ENCODE data around the gene FUT3.

FUT3 gene

GRCh38 chr19:5839065-5840017 is 11.9 kb downstream of the FUT3 start, which contains the start of gene FUT6:
TSS of gene FUT6 (minus strand) at chr19:5839702. CDS start at chr19:5832567, 7,135 bp downstream.
- no peak within 1 kb of the TSS for H3K9ac ChIP-seq (ENCODE audit: low read length)
- no peak within 1 kb of the TSS for H2AFZ ChIP-seq (ENCODE audit: low read length)
- peaks cover 4% of the 10 kb centered on the region; the same call in 1 of the 2 replicates for H3F3A ChIP-seq (ENCODE audit: insufficient read depth, low read length)
- no peak within 1 kb of the TSS for H3K4me2 ChIP-seq (ENCODE audit: low read length)
- no peak within 1 kb of the TSS for H3K4me3 ChIP-seq (ENCODE audit: low read depth, low read length, poor library complexity, severe bottlenecking)
- no peaks in the 10 kb centered on the region for H4K20me1 ChIP-seq (ENCODE audit: insufficient read depth, low read length)
- no peaks in the 10 kb centered on the region for H3K79me2 ChIP-seq (ENCODE audit: insufficient read depth, low read length)
- no peaks in the 10 kb centered on the region for H3K9me3 ChIP-seq (ENCODE audit: low read length)
- no peak for TF ChIP-seq EZH2 (IDR thresholded peaks at IDR 0.05; ENCODE audit: borderline replicate concordance, low read length)
- TF ChIP-seq CTCF (IDR thresholded peaks at IDR 0.05; ENCODE audit: low read length), result no peak
- H3K27ac ChIP-seq (ENCODE audit: low read depth, low read length, poor library complexity, severe bottlenecking), result no peak within 1 kb of the TSS
- no peaks in the 10 kb centered on the region for H3K36me3 ChIP-seq (ENCODE audit: insufficient read depth, low read length)
- no peaks in the 10 kb centered on the region for H3K27me3 ChIP-seq (ENCODE audit: insufficient read depth, low read length)
- no peaks in the 10 kb centered on the region for H3K9me2 ChIP-seq (ENCODE audit: low read depth, low read length)
- no peaks in the 10 kb centered on the region for H3K4me1 ChIP-seq (ENCODE audit: insufficient read depth, low read length, severe bottlenecking)

GRCh38 chr19:5838353-5839064 is 12.7 kb downstream of the FUT3 start:
- Histone ChIP-seq H3F3A (ENCODE audit: insufficient read depth, low read length) (peaks cover 4% of the 10 kb centered on the region; the same call in 1 of the 2 replicates), H3K4me2 (ENCODE audit: low read length) (no peak overlapping the region), H3K36me3 (ENCODE audit: insufficient read depth, low read length) (no peaks in the 10 kb centered on the region), H4K20me1 (ENCODE audit: insufficient read depth, low read length) (no peaks in the 10 kb centered on the region), H2AFZ (ENCODE audit: low read length) (no peak overlapping the region), H3K4me1 (ENCODE audit: insufficient read depth, low read length, severe bottlenecking) (no peaks in the 10 kb centered on the region), H3K79me2 (ENCODE audit: insufficient read depth, low read length) (no peaks in the 10 kb centered on the region), H3K9me3 (ENCODE audit: low read length) (no peaks in the 10 kb centered on the region), H3K9ac (ENCODE audit: low read length) (no peak overlapping the region), H3K9me2 (ENCODE audit: low read depth, low read length) (no peaks in the 10 kb centered on the region), H3K4me3 (ENCODE audit: low read depth, low read length, poor library complexity, severe bottlenecking) (no peak overlapping the region), H3K27me3 (ENCODE audit: insufficient read depth, low read length) (peaks cover 4% of the 10 kb centered on the region; the same call in 1 of the 2 replicates), H3K27ac (ENCODE audit: low read depth, low read length, poor library complexity, severe bottlenecking) (no peak overlapping the region)
- no peak for TF ChIP-seq CTCF (IDR thresholded peaks at IDR 0.05; ENCODE audit: low read length)
- no peak for TF ChIP-seq EZH2 (IDR thresholded peaks at IDR 0.05; ENCODE audit: borderline replicate concordance, low read length)

GRCh38 chr19:5837761-5838352 is 13.4 kb downstream of the FUT3 start:
- Histone ChIP-seq H2AFZ (ENCODE audit: low read length) (no peak overlapping the region), H3K4me3 (ENCODE audit: low read depth, low read length, poor library complexity, severe bottlenecking) (no peak overlapping the region), H3K4me1 (ENCODE audit: insufficient read depth, low read length, severe bottlenecking) (no peaks in the 10 kb centered on the region), H3K9me3 (ENCODE audit: low read length) (no peaks in the 10 kb centered on the region), H3K79me2 (ENCODE audit: insufficient read depth, low read length) (no peaks in the 10 kb centered on the region), H3K27ac (ENCODE audit: low read depth, low read length, poor library complexity, severe bottlenecking) (no peak overlapping the region), H4K20me1 (ENCODE audit: insufficient read depth, low read length) (no peaks in the 10 kb centered on the region), H3K9ac (ENCODE audit: low read length) (no peak overlapping the region), H3K9me2 (ENCODE audit: low read depth, low read length) (no peaks in the 10 kb centered on the region), H3K4me2 (ENCODE audit: low read length) (no peak overlapping the region), H3K36me3 (ENCODE audit: insufficient read depth, low read length) (no peaks in the 10 kb centered on the region), H3F3A (ENCODE audit: insufficient read depth, low read length) (peaks cover 4% of the 10 kb centered on the region; the same call in 1 of the 2 replicates), H3K27me3 (ENCODE audit: insufficient read depth, low read length) (peaks cover 4% of the 10 kb centered on the region; the same call in 1 of the 2 replicates)
- TF ChIP-seq EZH2 (IDR thresholded peaks at IDR 0.05; ENCODE audit: borderline replicate concordance, low read length) (no peak), CTCF (IDR thresholded peaks at IDR 0.05; ENCODE audit: low read length) (no peak)

Data from OCI-LY1 (cell line).